Measurements from ENCODE around the gene NELL1. TPM values are rescaled to one million over a fixed set of nuclear protein-coding genes. Genes with fewer than 3 reads are reported as not detected.

Gene NELL1
- polyA plus RNA-seq, 1 of the 3 experiments (the other 2 are of a cell fraction): not detected

DNA sequence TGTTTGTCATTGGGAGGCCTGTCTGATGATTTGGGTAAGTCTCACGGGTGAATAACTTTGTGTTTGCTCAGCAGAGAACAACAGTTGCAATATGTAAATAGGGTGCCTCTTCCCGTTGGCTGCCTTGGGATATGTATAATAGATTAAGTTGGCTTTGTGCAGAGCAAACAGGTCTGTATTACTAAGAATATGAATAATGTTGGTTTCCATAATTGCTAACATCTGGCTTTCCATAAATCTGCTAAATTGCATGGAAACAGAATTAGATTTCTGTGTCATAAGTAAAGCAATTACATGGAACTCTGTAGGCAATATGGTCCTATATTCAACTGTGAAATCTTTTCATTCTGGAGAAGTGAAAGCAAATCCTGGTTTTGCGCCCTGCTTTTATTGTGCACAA, 887.5 kb downstream of the NELL1 start:
- H3K9ac ChIP-seq: no peak overlapping the region
- H3K36me3 ChIP-seq (replicated peaks in 1 of 2; ENCODE audit: control insufficient read depth in 1 of 2, insufficient read depth in 2 of 2, low read length in 1 of 2): no peaks in the 10 kb centered on the region
- 8% methylated on average over 3 of the region's 3 CpGs for WGBS (ENCODE audit: low lambda C conversion rate)
- no peak overlapping the region for H2AFZ ChIP-seq (ENCODE audit: low read depth)
- H3K27me3 ChIP-seq (ENCODE audit: insufficient read depth): no peaks in the 10 kb centered on the region
- peak overlapping the region in 1 of 2 experiments; percentile 98; a peak in 2 of 4 replicates for H3K27ac ChIP-seq (ENCODE audit: low read depth in 2 of 2, low read length in 1 of 2)
- POLR2A ChIA-PET: no interaction called here
- H4K20me1 ChIP-seq (ENCODE audit: insufficient read depth): no peaks in the 10 kb centered on the region
- H3K4me3 ChIP-seq (ENCODE audit: low read depth in 2 of 2, low read length in 1 of 2): no peak overlapping the region
- H3K9me3 ChIP-seq: no peaks in the 10 kb centered on the region
- no peaks in the 10 kb centered on the region for H3K79me2 ChIP-seq (ENCODE audit: insufficient read depth)
- CTCF ChIA-PET: no interaction called here
- H3F3A ChIP-seq (replicated peaks; ENCODE audit: insufficient read depth): no peaks in the 10 kb centered on the region
- DNase-seq: peak; percentile 6
- peaks cover 0 to 20% of the 10 kb centered on the region in 2 experiments; a peak in 2 of 4 replicates for H3K4me1 ChIP-seq (ENCODE audit: control insufficient read depth in 1 of 2, insufficient read depth in 2 of 2, low read depth in 1 of 2, low read length in 1 of 2)
- no peak overlapping the region for H3K4me2 ChIP-seq
- H3K9me2 ChIP-seq: no peaks in the 10 kb centered on the region
- peak; percentile 62 for TF ChIP-seq CHD2 (IDR thresholded peaks at IDR 0.05; ENCODE audit: low read length, partially characterized antibody)
- TF ChIP-seq, protein P1, sequence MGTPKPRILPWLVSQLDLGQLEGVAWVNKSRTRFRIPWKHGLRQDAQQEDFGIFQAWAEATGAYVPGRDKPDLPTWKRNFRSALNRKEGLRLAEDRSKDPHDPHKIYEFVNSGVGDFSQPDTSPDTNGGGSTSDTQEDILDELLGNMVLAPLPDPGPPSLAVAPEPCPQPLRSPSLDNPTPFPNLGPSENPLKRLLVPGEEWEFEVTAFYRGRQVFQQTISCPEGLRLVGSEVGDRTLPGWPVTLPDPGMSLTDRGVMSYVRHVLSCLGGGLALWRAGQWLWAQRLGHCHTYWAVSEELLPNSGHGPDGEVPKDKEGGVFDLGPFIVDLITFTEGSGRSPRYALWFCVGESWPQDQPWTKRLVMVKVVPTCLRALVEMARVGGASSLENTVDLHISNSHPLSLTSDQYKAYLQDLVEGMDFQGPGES (IDR thresholded peaks at IDR 0.05; ENCODE audit: low read depth, low read length): no peak
- no peak for TF ChIP-seq FOSL2 (IDR thresholded peaks at IDR 0.05; ENCODE audit: borderline replicate concordance, low read depth)
- TF ChIP-seq YY1 (IDR thresholded peaks at IDR 0.05; ENCODE audit: low read depth): no peak
- TF ChIP-seq ZBTB33 (IDR thresholded peaks at IDR 0.05; ENCODE audit: borderline replicate concordance, low read depth): no peak
- TF ChIP-seq SMC3 (IDR thresholded peaks at IDR 0.05; ENCODE audit: low read depth, low read length): no peak
- TF ChIP-seq, protein P2, sequence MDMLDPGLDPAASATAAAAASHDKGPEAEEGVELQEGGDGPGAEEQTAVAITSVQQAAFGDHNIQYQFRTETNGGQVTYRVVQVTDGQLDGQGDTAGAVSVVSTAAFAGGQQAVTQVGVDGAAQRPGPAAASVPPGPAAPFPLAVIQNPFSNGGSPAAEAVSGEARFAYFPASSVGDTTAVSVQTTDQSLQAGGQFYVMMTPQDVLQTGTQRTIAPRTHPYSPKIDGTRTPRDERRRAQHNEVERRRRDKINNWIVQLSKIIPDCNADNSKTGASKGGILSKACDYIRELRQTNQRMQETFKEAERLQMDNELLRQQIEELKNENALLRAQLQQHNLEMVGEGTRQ (IDR thresholded peaks at IDR 0.05; ENCODE audit: borderline replicate concordance, low read depth, low read length): no peak
- TF ChIP-seq SIN3A (IDR thresholded peaks at IDR 0.05; ENCODE audit: borderline replicate concordance, low read depth, low read length): no peak
- TF ChIP-seq, protein P3, sequence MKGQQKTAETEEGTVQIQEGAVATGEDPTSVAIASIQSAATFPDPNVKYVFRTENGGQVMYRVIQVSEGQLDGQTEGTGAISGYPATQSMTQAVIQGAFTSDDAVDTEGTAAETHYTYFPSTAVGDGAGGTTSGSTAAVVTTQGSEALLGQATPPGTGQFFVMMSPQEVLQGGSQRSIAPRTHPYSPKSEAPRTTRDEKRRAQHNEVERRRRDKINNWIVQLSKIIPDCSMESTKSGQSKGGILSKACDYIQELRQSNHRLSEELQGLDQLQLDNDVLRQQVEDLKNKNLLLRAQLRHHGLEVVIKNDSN (IDR thresholded peaks at IDR 0.05; ENCODE audit: borderline replicate concordance, low read depth): no peak
- no peak for TF ChIP-seq RXRA (IDR thresholded peaks at IDR 0.05; ENCODE audit: borderline replicate concordance, low read depth)
- peak; percentile 90 for TF ChIP-seq RCOR1 (IDR thresholded peaks at IDR 0.05; ENCODE audit: low read length)
- TF ChIP-seq GABPA (IDR thresholded peaks at IDR 0.05; ENCODE audit: low read depth): no peak
- no peak for TF ChIP-seq FOXM1 (IDR thresholded peaks at IDR 0.05; ENCODE audit: low read depth)
- no peak for TF ChIP-seq MEF2A (IDR thresholded peaks at IDR 0.05; ENCODE audit: borderline replicate concordance, low read depth)
- TF ChIP-seq, protein P4, sequence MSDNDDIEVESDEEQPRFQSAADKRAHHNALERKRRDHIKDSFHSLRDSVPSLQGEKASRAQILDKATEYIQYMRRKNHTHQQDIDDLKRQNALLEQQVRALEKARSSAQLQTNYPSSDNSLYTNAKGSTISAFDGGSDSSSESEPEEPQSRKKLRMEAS (IDR thresholded peaks at IDR 0.05; ENCODE audit: low read depth): no peak
- peak; percentile 86 for TF ChIP-seq FOXJ3 (CRISPR knock-in tag; IDR thresholded peaks at IDR 0.05)
- no peak for TF ChIP-seq JUND (IDR thresholded peaks at IDR 0.05)
- TF ChIP-seq RAD21 (IDR thresholded peaks at IDR 0.05; ENCODE audit: low read length): peak; percentile 20
- TF ChIP-seq EP300 (IDR thresholded peaks at IDR 0.05; ENCODE audit: borderline replicate concordance in 1 of 2, low read depth in 1 of 2, low read length in 1 of 2): peak in 1 of 2 experiments; percentile 95; a peak in 2 of 4 replicates
- no peak for TF ChIP-seq ELF1 (IDR thresholded peaks at IDR 0.05)
- TF ChIP-seq NRF1 (IDR thresholded peaks at IDR 0.05; ENCODE audit: low read depth, low read length): no peak
- TF ChIP-seq, protein P5, sequence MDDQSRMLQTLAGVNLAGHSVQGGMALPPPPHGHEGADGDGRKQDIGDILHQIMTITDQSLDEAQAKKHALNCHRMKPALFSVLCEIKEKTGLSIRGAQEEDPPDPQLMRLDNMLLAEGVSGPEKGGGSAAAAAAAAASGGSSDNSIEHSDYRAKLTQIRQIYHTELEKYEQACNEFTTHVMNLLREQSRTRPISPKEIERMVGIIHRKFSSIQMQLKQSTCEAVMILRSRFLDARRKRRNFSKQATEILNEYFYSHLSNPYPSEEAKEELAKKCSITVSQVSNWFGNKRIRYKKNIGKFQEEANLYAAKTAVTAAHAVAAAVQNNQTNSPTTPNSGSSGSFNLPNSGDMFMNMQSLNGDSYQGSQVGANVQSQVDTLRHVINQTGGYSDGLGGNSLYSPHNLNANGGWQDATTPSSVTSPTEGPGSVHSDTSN (IDR thresholded peaks at IDR 0.05): no peak
- 0 out of 2 replicates have a peak, but pooled peaks have one; percentile 22 for TF ChIP-seq MXI1 (IDR thresholded peaks at IDR 0.05; ENCODE audit: low read depth, low read length)
- TF ChIP-seq TAF1 (IDR thresholded peaks at IDR 0.05; ENCODE audit: borderline replicate concordance, low read depth, low read length): no peak
- no peak for TF ChIP-seq TEAD4 (IDR thresholded peaks at IDR 0.05; ENCODE audit: borderline replicate concordance, insufficient read depth)
- TF ChIP-seq EZH2phosphoT487 (IDR thresholded peaks at IDR 0.05; ENCODE audit: borderline replicate concordance, low read depth): no peak
